T-helper 22 cell (primary cell): ENCODE data around the gene TCIRG1.

Experiments
- DNase-seq: peaks from one replicate; pipeline ENCODE4 v3.0.0-alpha.2; 2020; ENCODE audit warnings: low read depth

TCIRG1 gene

GRCh38 chr11:68052137-68052873, 13.5 kb downstream of the TCIRG1 start:
- no peak for DNase-seq

- no peak for DNase-seq
These were observed 14.3 kb downstream of the TCIRG1 start for GRCh38 chr11:68053117-68053516.

- DNase-seq: no peak
These were observed 15.4 kb downstream of the TCIRG1 start for GRCh38 chr11:68053981-68054812.

- DNase-seq: no peak
These were observed 17.8 kb downstream of the TCIRG1 start for GRCh38 chr11:68056317-68057285.

GRCh38 chr11:68057807-68058206, 19.0 kb downstream of the TCIRG1 start:
- no peak for DNase-seq

GRCh38 chr11:68061508-68061907, 22.7 kb downstream of the TCIRG1 start:
- DNase-seq: no peak

GRCh38 chr11:68064926-68065325, 26.1 kb downstream of the TCIRG1 start:
- no peak for DNase-seq

- DNase-seq: no peak
These were observed 27.0 kb downstream of the TCIRG1 start for GRCh38 chr11:68065841-68066240.

GRCh38 chr11:68066742-68067141, 27.9 kb downstream of the TCIRG1 start:
- DNase-seq: no peak

GRCh38 chr11:68067991-68068390, 29.2 kb downstream of the TCIRG1 start:
- DNase-seq: no peak

GRCh38 chr11:68071281-68072048, 32.6 kb downstream of the TCIRG1 start:
- no peak for DNase-seq

GRCh38 chr11:68074584-68075352, 35.9 kb downstream of the TCIRG1 start:
- DNase-seq: no peak

- DNase-seq: no peak
These were observed 37.7 kb downstream of the TCIRG1 start for GRCh38 chr11:68076371-68077042.

GRCh38 chr11:68077617-68078582, 39.1 kb downstream of the TCIRG1 start:
- DNase-seq: no peak

- no peak for DNase-seq
These were observed 42.0 kb downstream of the TCIRG1 start for GRCh38 chr11:68080860-68081259.

GRCh38 chr11:68081691-68082090, 42.9 kb downstream of the TCIRG1 start:
- no peak for DNase-seq

GRCh38 chr11:68082481-68082880, 43.7 kb downstream of the TCIRG1 start:
- no peak for DNase-seq

GRCh38 chr11:68083517-68083916, 44.7 kb downstream of the TCIRG1 start:
- no peak for DNase-seq

GRCh38 chr11:68089679-68090078, 50.9 kb downstream of the TCIRG1 start:
- DNase-seq: no peak
